Vagina (tissue), 2 donors: ENCODE data around the gene VRK3. TPM values are rescaled to one million over a fixed set of nuclear protein-coding genes. Genes with fewer than 3 reads are reported as not detected.

Source experiments
- DNase-seq, 2 donors: peaks; one replicate each; pipeline ENCODE4 v3.0.0-alpha.2; 2017; ENCODE audit errors: extremely low spot score in 2 of 2
- H3K27ac ChIP-seq: fragments of 200-600 bp; sonication (generic); one replicate; pipeline ENCODE4 v1.5.1; 2019
- H3K27me3 ChIP-seq: fragments of 200-600 bp; sonication (generic); one replicate; pipeline ENCODE4 v1.5.1; 2019
- H3K36me3 ChIP-seq, 2 donors: fragments of 200-600 bp; sonication (generic); one replicate each; pipeline ENCODE4 v1.5.1; 2017 to 2019
- H3K4me1 ChIP-seq: fragments of 200-600 bp; sonication (generic); one replicate; pipeline ENCODE4 v1.5.1; 2019
- H3K4me3 ChIP-seq, 2 donors: fragments of 200-600 bp; sonication (generic); 1 replicate in 1 of 2; 2 replicates in 1 of 2; pipeline ENCODE4 v1.5.1; 2016 to 2019
- H3K9me3 ChIP-seq: fragments of 200-600 bp; sonication (generic); one replicate; pipeline ENCODE4 v1.5.1; 2019
- POLR2A ChIP-seq, 2 donors: fragments of 450-650 bp; IDR thresholded peaks; one replicate each; pipeline ENCODE4 v1.6.1; 2017; ENCODE audit warnings: antibody characterized with exemption in 2 of 2, mild to moderate bottlenecking in 2 of 2, moderate library complexity in 2 of 2
- POLR2AphosphoS5 ChIP-seq, 2 donors: sonication (generic); formaldehyde crosslinking; IDR thresholded peaks; one replicate each; pipeline ENCODE4 v1.9.0; 2017; ENCODE audit warnings: antibody characterized with exemption in 2 of 2, mild to moderate bottlenecking in 2 of 2, low read depth in 1 of 2; ENCODE audit not compliant: insufficient read depth in 1 of 2
- intact Hi-C: fragments of 100-400 bp; cut with DNase I; formaldehyde crosslinking; loops from one replicate; pipeline ENCODE4 v1.15.1; 2023
- total RNA-seq: library from RNA; depleted of rRNA; stranded (reverse); fragments of >200 nt; gene quantifications from one replicate; pipeline ENCODE4 v1.2.3, GENCODE V29; 2016
- TF ChIP-seq, protein P1 (sequence below), 3 experiments: fragments of 450-650 bp in 2 of 3; fragments of 200-600 bp in 1 of 3; sonication (generic) in 1 of 3; IDR thresholded peaks; one replicate each; pipeline ENCODE4 v1.5.1; 2017 to 2019; ENCODE audit warnings: antibody characterized with exemption in 3 of 3, mild to moderate bottlenecking in 2 of 3, moderate library complexity in 2 of 3

The VRK3 gene
- total RNA-seq, 1 donor from 2014 or later, result 34.9 TPM

DNA sequence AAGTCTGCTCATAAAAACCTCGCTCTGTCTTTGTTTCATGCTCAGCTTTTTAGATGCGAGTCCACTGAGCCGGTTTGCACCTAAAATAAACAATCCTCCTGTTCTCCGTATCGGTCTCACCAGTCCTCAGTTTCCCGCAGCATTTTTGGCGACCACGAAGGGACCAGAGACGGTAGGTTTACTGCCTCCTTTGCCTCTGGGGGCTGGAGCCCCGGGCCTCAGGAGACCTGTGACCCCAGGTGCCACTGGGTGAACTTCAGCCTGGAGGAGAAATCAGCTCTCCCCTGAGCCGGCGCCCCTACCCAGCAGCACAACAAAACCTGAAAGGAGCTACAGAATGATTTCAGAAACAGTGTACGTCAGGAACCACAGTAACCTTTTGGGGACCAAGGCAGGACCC lies 72.3 kb downstream of the VRK3 start:
- intact Hi-C loops, result no loop called here
- H3K27ac ChIP-seq, result no peak overlapping the region

DNA sequence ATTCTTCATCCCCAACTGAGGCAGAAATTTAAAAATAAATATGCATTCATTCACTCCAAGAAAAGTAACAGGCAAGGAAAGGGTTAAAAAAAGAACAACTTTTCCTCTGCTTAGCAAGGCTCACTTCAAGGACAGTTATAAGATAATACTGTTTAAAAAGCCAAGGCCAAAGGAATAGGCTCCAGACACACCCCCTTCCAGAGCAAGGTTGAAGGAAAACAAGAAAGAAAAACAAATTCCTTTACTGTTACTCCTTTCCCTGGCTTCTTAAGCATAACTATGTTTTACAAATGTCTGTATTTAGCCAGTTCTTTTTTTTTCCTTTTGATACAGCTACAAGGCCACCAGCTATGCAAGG lies 72.7 kb downstream of the VRK3 start:
- no peak overlapping the region for H3K4me3 ChIP-seq
- DNase-seq, result no peak
- no peaks in the 10 kb centered on the region for H3K36me3 ChIP-seq
- H3K27me3 ChIP-seq, result peaks cover 4% of the 10 kb centered on the region
- TF ChIP-seq, protein P1, sequence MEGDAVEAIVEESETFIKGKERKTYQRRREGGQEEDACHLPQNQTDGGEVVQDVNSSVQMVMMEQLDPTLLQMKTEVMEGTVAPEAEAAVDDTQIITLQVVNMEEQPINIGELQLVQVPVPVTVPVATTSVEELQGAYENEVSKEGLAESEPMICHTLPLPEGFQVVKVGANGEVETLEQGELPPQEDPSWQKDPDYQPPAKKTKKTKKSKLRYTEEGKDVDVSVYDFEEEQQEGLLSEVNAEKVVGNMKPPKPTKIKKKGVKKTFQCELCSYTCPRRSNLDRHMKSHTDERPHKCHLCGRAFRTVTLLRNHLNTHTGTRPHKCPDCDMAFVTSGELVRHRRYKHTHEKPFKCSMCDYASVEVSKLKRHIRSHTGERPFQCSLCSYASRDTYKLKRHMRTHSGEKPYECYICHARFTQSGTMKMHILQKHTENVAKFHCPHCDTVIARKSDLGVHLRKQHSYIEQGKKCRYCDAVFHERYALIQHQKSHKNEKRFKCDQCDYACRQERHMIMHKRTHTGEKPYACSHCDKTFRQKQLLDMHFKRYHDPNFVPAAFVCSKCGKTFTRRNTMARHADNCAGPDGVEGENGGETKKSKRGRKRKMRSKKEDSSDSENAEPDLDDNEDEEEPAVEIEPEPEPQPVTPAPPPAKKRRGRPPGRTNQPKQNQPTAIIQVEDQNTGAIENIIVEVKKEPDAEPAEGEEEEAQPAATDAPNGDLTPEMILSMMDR (IDR thresholded peaks at IDR 0.05), result no peak
- TF ChIP-seq POLR2AphosphoS5 (IDR thresholded peaks at IDR 0.05; ENCODE audit: insufficient read depth in 1 of 2, low read depth in 1 of 2) (no peak), POLR2A (IDR thresholded peaks at IDR 0.05) (no peak)
- H3K4me1 ChIP-seq, result no peaks in the 10 kb centered on the region
- no peaks in the 10 kb centered on the region for H3K9me3 ChIP-seq
- intact Hi-C loops, result no loop called here
- no peak overlapping the region for H3K27ac ChIP-seq

More for the DNA sequence above, 72.3 kb downstream of the VRK3 start:
- Histone ChIP-seq H3K4me3 (no peak overlapping the region), H3K36me3 (no peaks in the 10 kb centered on the region), H3K4me1 (no peaks in the 10 kb centered on the region), H3K27me3 (peaks cover 4% of the 10 kb centered on the region), H3K9me3 (no peaks in the 10 kb centered on the region)
- TF ChIP-seq POLR2A (IDR thresholded peaks at IDR 0.05) (no peak), POLR2AphosphoS5 (IDR thresholded peaks at IDR 0.05; ENCODE audit: insufficient read depth in 1 of 2, low read depth in 1 of 2) (no peak)
- TF ChIP-seq, protein P1 (IDR thresholded peaks at IDR 0.05), result no peak
- no peak for DNase-seq

DNA sequence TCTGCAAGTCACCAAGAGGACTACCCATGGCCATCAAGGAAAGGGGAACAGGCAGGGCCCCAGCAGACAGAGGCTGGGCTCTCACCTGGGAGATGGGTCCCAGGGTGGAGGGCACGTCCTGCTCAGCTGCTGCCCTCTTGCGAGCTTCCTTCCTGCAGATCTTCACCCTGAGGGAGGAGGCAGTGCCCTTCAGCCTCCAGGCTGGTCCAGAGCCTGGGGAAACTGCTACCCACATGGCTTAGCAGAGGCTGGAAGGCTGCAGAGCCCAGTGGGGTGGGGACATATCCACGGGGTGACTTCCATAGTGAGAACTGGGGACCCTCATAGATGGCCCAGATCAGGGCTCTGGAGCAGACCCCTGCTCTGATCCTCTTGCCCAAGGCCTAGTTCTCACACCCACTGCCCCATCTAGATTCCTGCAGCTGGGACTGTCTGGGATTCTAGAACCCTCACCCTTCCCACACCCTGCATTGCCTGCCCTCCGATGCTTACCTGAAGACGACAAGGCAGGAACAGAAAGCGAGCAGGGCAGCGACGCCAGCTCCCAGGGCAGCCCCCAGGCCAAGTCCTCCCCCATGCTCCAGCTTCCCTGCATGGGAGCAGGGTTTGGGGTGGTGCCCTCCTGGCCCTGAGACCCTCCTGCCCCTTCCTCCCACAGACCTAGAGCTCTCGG lies 73.2 kb downstream of the VRK3 start:
- no peak overlapping the region for H3K4me3 ChIP-seq
- intact Hi-C loops, result no loop called here
- no peak overlapping the region for H3K27ac ChIP-seq
- DNase-seq, result no peak
- no peaks in the 10 kb centered on the region for H3K9me3 ChIP-seq
- TF ChIP-seq POLR2AphosphoS5 (IDR thresholded peaks at IDR 0.05; ENCODE audit: insufficient read depth in 1 of 2, low read depth in 1 of 2) (no peak), POLR2A (IDR thresholded peaks at IDR 0.05) (no peak)
- TF ChIP-seq, protein P1 (IDR thresholded peaks at IDR 0.05), result no peak
- H3K36me3 ChIP-seq, result no peaks in the 10 kb centered on the region
- peaks cover 4% of the 10 kb centered on the region for H3K27me3 ChIP-seq
- H3K4me1 ChIP-seq, result no peaks in the 10 kb centered on the region

DNA sequence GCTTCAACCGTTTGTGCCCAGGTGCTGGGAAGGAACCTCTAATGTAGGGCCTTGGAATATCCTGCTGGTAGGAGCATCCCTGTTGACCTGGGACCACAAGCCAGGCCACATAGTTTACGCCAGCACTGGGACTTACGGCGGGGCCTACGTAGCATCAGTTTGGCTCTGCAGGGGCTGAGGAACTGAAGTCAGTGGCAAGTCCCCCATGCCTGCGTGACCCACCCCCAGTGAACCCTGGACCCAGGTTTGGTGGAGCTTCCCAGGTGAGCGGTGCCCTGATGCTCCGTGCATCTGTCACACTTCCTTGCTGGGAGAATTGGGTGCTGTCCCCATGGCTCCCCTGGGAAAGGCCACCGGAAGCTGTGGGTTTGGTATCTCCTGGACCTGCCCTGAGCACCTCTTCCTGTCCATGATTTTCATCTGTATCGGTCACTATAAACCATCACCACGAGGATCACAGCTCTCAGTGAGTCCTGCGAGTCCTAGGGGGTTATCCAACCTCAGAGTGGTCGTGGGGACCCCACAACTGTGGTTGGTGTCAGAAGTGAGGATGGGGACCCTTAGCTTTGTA lies 74.1 kb downstream of the VRK3 start:
- no peak overlapping the region for H3K4me3 ChIP-seq
- no peaks in the 10 kb centered on the region for H3K4me1 ChIP-seq
- DNase-seq, result no peak
- intact Hi-C loops, result no loop called here
- no peak for TF ChIP-seq POLR2AphosphoS5 (IDR thresholded peaks at IDR 0.05; ENCODE audit: insufficient read depth in 1 of 2, low read depth in 1 of 2)
- TF ChIP-seq POLR2A (IDR thresholded peaks at IDR 0.05), result no peak
- TF ChIP-seq, protein P1 (IDR thresholded peaks at IDR 0.05), result no peak
- no peak overlapping the region for H3K27ac ChIP-seq
- H3K27me3 ChIP-seq, result no peaks in the 10 kb centered on the region
- H3K36me3 ChIP-seq, result no peaks in the 10 kb centered on the region
- H3K9me3 ChIP-seq, result no peaks in the 10 kb centered on the region

DNA sequence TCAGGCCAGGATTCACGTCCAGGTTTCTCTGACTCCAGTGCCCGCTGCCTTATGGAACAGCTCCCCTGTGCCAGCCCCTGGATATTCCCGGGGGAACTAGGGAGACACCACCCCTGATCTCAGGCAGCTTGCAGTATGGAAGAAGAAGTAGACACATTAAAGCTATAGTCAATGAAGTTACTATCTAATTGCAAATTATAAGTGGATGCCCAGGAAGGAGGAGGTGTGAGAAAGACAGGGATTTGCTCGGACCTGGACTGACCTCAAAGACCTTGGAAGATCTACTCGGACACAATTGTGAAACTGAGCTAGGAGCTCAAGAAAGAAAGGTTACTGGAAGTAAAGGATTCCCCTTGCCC lies 74.6 kb downstream of the VRK3 start:
- no peak for DNase-seq
- H3K27me3 ChIP-seq, result no peaks in the 10 kb centered on the region
- H3K27ac ChIP-seq, result no peak overlapping the region
- no peak overlapping the region for H3K4me3 ChIP-seq
- no peaks in the 10 kb centered on the region for H3K4me1 ChIP-seq
- H3K9me3 ChIP-seq, result no peaks in the 10 kb centered on the region
- intact Hi-C loops, result no loop called here
- no peaks in the 10 kb centered on the region for H3K36me3 ChIP-seq
- TF ChIP-seq POLR2AphosphoS5 (IDR thresholded peaks at IDR 0.05; ENCODE audit: insufficient read depth in 1 of 2, low read depth in 1 of 2), result no peak
- TF ChIP-seq, protein P1 (IDR thresholded peaks at IDR 0.05), result no peak
- no peak for TF ChIP-seq POLR2A (IDR thresholded peaks at IDR 0.05)
